Activated effector memory CD4-positive, alpha-beta T cell treated with Interleukin-2 at 50 U/mL for 16 hours (primary cell): ENCODE data around the gene JAM3.
A peak's percentile ranks its signal among the peaks of the same experiment; 100 is the strongest.

Experiments used
- DNase-seq: peaks from one replicate; pipeline ENCODE4 v3.0.0-alpha.2; 2020

The JAM3 gene

GRCh38 chr11:134040386-134041302 lies 28.2 kb upstream of the JAM3 start:
- no peak for DNase-seq

- DNase-seq: no peak
Measured at GRCh38 chr11:134041349-134041748, 27.5 kb upstream of the JAM3 start.

- no peak for DNase-seq
Measured at GRCh38 chr11:134041791-134042696, 26.8 kb upstream of the JAM3 start.

GRCh38 chr11:134043821-134044420 lies 25.0 kb upstream of the JAM3 start:
- DNase-seq: no peak

- no peak for DNase-seq
Measured at GRCh38 chr11:134044514-134045284, 24.2 kb upstream of the JAM3 start.

- no peak for DNase-seq
Measured at GRCh38 chr11:134045799-134046635, 22.9 kb upstream of the JAM3 start.

GRCh38 chr11:134046681-134047449 lies 22.0 kb upstream of the JAM3 start:
- no peak for DNase-seq

GRCh38 chr11:134047586-134047999 lies 21.3 kb upstream of the JAM3 start:
- no peak for DNase-seq

GRCh38 chr11:134048028-134048427 lies 20.8 kb upstream of the JAM3 start:
- DNase-seq: no peak

- DNase-seq: no peak
Measured at GRCh38 chr11:134049303-134049702, 19.6 kb upstream of the JAM3 start.

- peak; percentile 55 for DNase-seq
Measured at GRCh38 chr11:134050541-134051383, 18.1 kb upstream of the JAM3 start.

GRCh38 chr11:134052395-134052987 lies 16.4 kb upstream of the JAM3 start:
- DNase-seq: no peak

GRCh38 chr11:134052988-134053945 lies 15.6 kb upstream of the JAM3 start:
- DNase-seq: no peak

- DNase-seq: no peak
Measured at GRCh38 chr11:134055029-134055428, 13.8 kb upstream of the JAM3 start.

GRCh38 chr11:134060316-134060715 lies 8.6 kb upstream of the JAM3 start:
- no peak for DNase-seq

- no peak for DNase-seq
Measured at GRCh38 chr11:134062265-134063123, 6.4 kb upstream of the JAM3 start.

- DNase-seq: no peak
Measured at GRCh38 chr11:134063124-134063495, 5.8 kb upstream of the JAM3 start.
